Activated CD4-positive, alpha-beta T cell treated with anti-CD3 and anti-CD28 coated beads for 1 hour (primary cell): Measurements from ENCODE around the gene PLAC1.

Experiments used
- DNase-seq: peaks from one replicate; pipeline ENCODE4 v3.0.0-alpha.2; 2020

PLAC1 gene

GRCh38 chrX:134658002-134658759, at the start of gene PLAC1:
Gene PLAC1 (minus strand): TSS chrX:134658471. CDS start chrX:134566682, 91,789 bp downstream.
- DNase-seq: no peak

- no peak for DNase-seq
These were observed 47.9 kb upstream of the PLAC1 start for GRCh38 chrX:134706138-134706537.

- DNase-seq: no peak
These were observed 37.7 kb upstream of the PLAC1 start for GRCh38 chrX:134695999-134696398.

- DNase-seq: no peak
These were observed 36.4 kb upstream of the PLAC1 start for GRCh38 chrX:134694333-134695322.

- no peak for DNase-seq
These were observed 35.4 kb upstream of the PLAC1 start for GRCh38 chrX:134693644-134694043.

- DNase-seq: no peak
These were observed 34.7 kb upstream of the PLAC1 start for GRCh38 chrX:134692990-134693389.

- DNase-seq: no peak
These were observed 34.0 kb upstream of the PLAC1 start for GRCh38 chrX:134692233-134692632.

GRCh38 chrX:134691453-134691852, 33.2 kb upstream of the PLAC1 start:
- DNase-seq: no peak

GRCh38 chrX:134688839-134689238, 30.6 kb upstream of the PLAC1 start:
- no peak for DNase-seq

- DNase-seq: no peak
These were observed 30.0 kb upstream of the PLAC1 start for GRCh38 chrX:134688031-134688823.

GRCh38 chrX:134685668-134686067, 27.4 kb upstream of the PLAC1 start:
- no peak for DNase-seq

GRCh38 chrX:134684956-134685355, 26.7 kb upstream of the PLAC1 start:
- no peak for DNase-seq

- DNase-seq: no peak
These were observed 25.2 kb upstream of the PLAC1 start for GRCh38 chrX:134683351-134684005.

GRCh38 chrX:134682081-134682480, 23.8 kb upstream of the PLAC1 start:
- no peak for DNase-seq

- DNase-seq: no peak
These were observed 21.4 kb upstream of the PLAC1 start for GRCh38 chrX:134679644-134680043.

GRCh38 chrX:134679221-134679620, 20.9 kb upstream of the PLAC1 start:
- no peak for DNase-seq

- no peak for DNase-seq
These were observed 19.1 kb upstream of the PLAC1 start for GRCh38 chrX:134677332-134677731.

GRCh38 chrX:134676436-134676835, 18.2 kb upstream of the PLAC1 start:
- no peak for DNase-seq

- DNase-seq: no peak
These were observed 14.9 kb upstream of the PLAC1 start for GRCh38 chrX:134673123-134673522.

- DNase-seq: no peak
These were observed 13.8 kb upstream of the PLAC1 start for GRCh38 chrX:134672101-134672500.

GRCh38 chrX:134671294-134671693, 13.0 kb upstream of the PLAC1 start:
- no peak for DNase-seq

GRCh38 chrX:134670134-134670924, 12.1 kb upstream of the PLAC1 start:
- no peak for DNase-seq
